Uterus (tissue), 2 donors: ENCODE measurements around the gene EVI2A.

Source experiments
- CTCF ChIP-seq, 4 experiments: fragments of 200-600 bp in 2 of 4; fragments of 450-650 bp in 2 of 4; sonication (generic) in 2 of 4; IDR thresholded peaks; one replicate each; pipeline ENCODE4 v1.5.1; 2016 to 2019; ENCODE audit warnings: antibody characterized with exemption in 4 of 4, mild to moderate bottlenecking in 2 of 4, moderate library complexity in 1 of 4
- POLR2A ChIP-seq, 2 donors: fragments of 450-650 bp; IDR thresholded peaks; one replicate each; pipeline ENCODE4 v1.6.1; 2016; ENCODE audit warnings: antibody characterized with exemption in 2 of 2, mild to moderate bottlenecking in 1 of 2, moderate library complexity in 1 of 2

GRCh38 chr17:31281061-31281460 lies 40.4 kb downstream of the EVI2A start:
- no peak for TF ChIP-seq CTCF (IDR thresholded peaks at IDR 0.05)
- no peak for TF ChIP-seq POLR2A (IDR thresholded peaks at IDR 0.05)
